GM23248 (cell line): Measurements from ENCODE around the gene RUNX1. TPM values are rescaled to one million over a fixed set of nuclear protein-coding genes. Genes with fewer than 3 reads are reported as not detected.
"Not testable (repeated sequence)": the region's sequence is repeated elsewhere in the genome, so short reads cannot be mapped to it uniquely, and the experiment has no call there.

Source experiments
- DNase-seq: peaks from one replicate; pipeline ENCODE4 v3.0.0-alpha.2; 2015
- H2AFZ ChIP-seq: fragments of 200-600 bp; sonication (generic); 2 replicates; pipeline ENCODE4 v1.6.1; 2016; ENCODE audit warnings: antibody characterized with exemption
- H3F3A ChIP-seq: fragments of 200-600 bp; sonication (generic); 2 replicates; pipeline ENCODE4 v1.6.1; 2016; ENCODE audit warnings: mild to moderate bottlenecking, antibody characterized with exemption, mixed run types; ENCODE audit not compliant: insufficient read depth
- H3K27ac ChIP-seq: fragments of 200-600 bp; sonication (generic); 2 replicates; pipeline ENCODE4 v1.5.1; 2016; ENCODE audit warnings: mild to moderate bottlenecking
- H3K27me3 ChIP-seq: fragments of 200-600 bp; sonication (generic); replicated peaks from 2 replicates; pipeline ENCODE4 v1.6.1; 2016; ENCODE audit warnings: mild to moderate bottlenecking; ENCODE audit not compliant: insufficient read depth
- H3K36me3 ChIP-seq: fragments of 200-600 bp; sonication (generic); 2 replicates; pipeline ENCODE4 v1.6.1; 2016; ENCODE audit warnings: low read depth, mild to moderate bottlenecking
- H3K4me1 ChIP-seq: fragments of 200-600 bp; sonication (generic); 2 replicates; pipeline ENCODE4 v1.6.1; 2016; ENCODE audit warnings: mild to moderate bottlenecking; ENCODE audit not compliant: insufficient read depth
- H3K4me2 ChIP-seq: fragments of 200-600 bp; sonication (generic); one replicate; pipeline ENCODE4 v1.6.1; 2016; ENCODE audit warnings: mild to moderate bottlenecking; ENCODE audit not compliant: unreplicated experiment
- H3K4me3 ChIP-seq: fragments of 200-600 bp; sonication (generic); 2 replicates; pipeline ENCODE4 v1.5.1; 2016; ENCODE audit warnings: mild to moderate bottlenecking
- H3K79me2 ChIP-seq: fragments of 200-600 bp; sonication (generic); 2 replicates; pipeline ENCODE4 v1.6.1; 2016; ENCODE audit warnings: mild to moderate bottlenecking; ENCODE audit not compliant: insufficient read depth
- H3K9ac ChIP-seq: fragments of 200-600 bp; sonication (generic); 2 replicates; pipeline ENCODE4 v1.6.1; 2016; ENCODE audit warnings: mild to moderate bottlenecking
- H3K9me2 ChIP-seq: fragments of 200-600 bp; sonication (generic); 2 replicates; pipeline ENCODE4 v1.6.1; 2016; ENCODE audit warnings: mixed run types, mild to moderate bottlenecking, moderate library complexity; ENCODE audit not compliant: insufficient read depth
- H3K9me3 ChIP-seq: fragments of 200-600 bp; sonication (generic); one replicate; pipeline ENCODE4 v1.6.1; 2017; ENCODE audit warnings: low read depth
- H4K20me1 ChIP-seq: fragments of 200-600 bp; sonication (generic); 2 replicates; pipeline ENCODE4 v1.6.0; 2016; ENCODE audit not compliant: insufficient read depth
- EZH2 ChIP-seq: fragments of 200-600 bp; sonication (generic); IDR thresholded peaks from 2 replicates; pipeline ENCODE4 v1.6.1; 2018; ENCODE audit warnings: antibody characterized with exemption, mild to moderate bottlenecking; ENCODE audit not compliant: insufficient read depth, poor library complexity, severe bottlenecking
- EZH2phosphoT487 ChIP-seq: fragments of 200-600 bp; sonication (generic); IDR thresholded peaks from 2 replicates; pipeline ENCODE4 v1.6.1; 2018; ENCODE audit warnings: antibody characterized with exemption, moderate library complexity, mild to moderate bottlenecking, low read depth; ENCODE audit not compliant: insufficient read depth
- WGBS, 2 experiments: methylation state at CpG; one replicate each; pipeline ENCODE4 v1.1.6; 2015 to 2017; ENCODE audit warnings: low lambda C conversion rate in 2 of 2, low coverage in 1 of 2; ENCODE audit errors: missing lambda C conversion rate in 2 of 2; 5-methylcytosine and 5-hydroxymethylcytosine counted together
- in situ Hi-C: fragments of 300-500 bp; cut with MboI; formaldehyde crosslinking; loops from 2 replicates; pipeline ENCODE4 v1.15.0; 2020
- polyA plus RNA-seq: library from polyadenylated mRNA; unstranded; fragments of >200 nt; fragmentation: Nextera tagmentation; extraction: Ambion mirVana; gene quantifications from 2 replicates; pipeline ENCODE4 v1.2.1, GENCODE V29; 2016
- total RNA-seq: library from RNA; depleted of rRNA; stranded (reverse); fragments of >200 nt; shearing (Covaris generic); gene quantifications from 2 replicates; pipeline ENCODE4 v1.2.3, GENCODE V29; 2014

The RUNX1 gene
- total and polyA plus RNA-seq, 2 experiments from 2014 or later: 21.3 to 32.6 TPM

DNA sequence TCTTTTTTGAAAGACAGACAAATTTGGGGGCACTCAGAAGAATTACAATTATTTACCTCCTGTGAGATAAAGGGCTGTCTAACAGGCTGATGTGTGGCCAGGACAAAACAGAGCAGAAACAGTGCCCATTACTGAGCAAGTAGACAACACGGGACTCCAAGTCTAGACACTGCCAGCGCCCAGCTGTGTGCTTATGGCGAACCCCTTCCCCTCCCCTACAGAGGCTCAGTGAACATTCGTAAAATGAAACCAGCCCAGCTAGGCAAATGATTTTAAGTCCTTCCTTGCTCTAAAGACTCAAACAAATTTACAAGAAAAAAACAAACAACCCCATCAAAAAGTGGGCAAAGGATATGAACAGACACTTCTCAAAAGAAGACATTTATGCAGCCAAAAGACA, 91.1 kb downstream of the RUNX1 start:
- no peak overlapping the region for H2AFZ ChIP-seq
- in situ Hi-C loops: no loop called here
- H4K20me1 ChIP-seq: no peaks in the 10 kb centered on the region
- no peak overlapping the region for H3K4me3 ChIP-seq
- no peaks in the 10 kb centered on the region for H3K36me3 ChIP-seq
- no peaks in the 10 kb centered on the region for H3K79me2 ChIP-seq
- H3K27ac ChIP-seq: no peak overlapping the region
- no peaks in the 10 kb centered on the region for H3K9me3 ChIP-seq
- no peak for DNase-seq
- H3K9me2 ChIP-seq: no peaks in the 10 kb centered on the region
- no peaks in the 10 kb centered on the region for H3K4me1 ChIP-seq
- no peaks in the 10 kb centered on the region for H3F3A ChIP-seq
- H3K9ac ChIP-seq: no peak overlapping the region
- no peaks in the 10 kb centered on the region for H3K27me3 ChIP-seq
- H3K4me2 ChIP-seq: no peak overlapping the region
- 94 to 95% methylated on average over 4 of the region's 4 CpGs for WGBS, 2 experiments
- TF ChIP-seq EZH2: no peak

GRCh38 chr21:34956416-34957316, 92.4 kb downstream of the RUNX1 start:
- Histone ChIP-seq H3K27me3 (no peaks in the 10 kb centered on the region), H3K4me3 (no peak overlapping the region), H3K79me2 (no peaks in the 10 kb centered on the region), H3K9me2 (no peaks in the 10 kb centered on the region), H3F3A (no peaks in the 10 kb centered on the region), H4K20me1 (no peaks in the 10 kb centered on the region), H3K4me2 (no peak overlapping the region), H3K4me1 (no peaks in the 10 kb centered on the region), H3K27ac (no peak overlapping the region), H3K9ac (no peak overlapping the region), H2AFZ (no peak overlapping the region), H3K9me3 (no peaks in the 10 kb centered on the region), H3K36me3 (no peaks in the 10 kb centered on the region)
- WGBS, 2 experiments: 80 to 85% methylated on average over 11 of the region's 11 CpGs
- no peak for DNase-seq
- in situ Hi-C loops: no loop called here
- TF ChIP-seq EZH2 (no peak), EZH2phosphoT487 (no peak)

DNA sequence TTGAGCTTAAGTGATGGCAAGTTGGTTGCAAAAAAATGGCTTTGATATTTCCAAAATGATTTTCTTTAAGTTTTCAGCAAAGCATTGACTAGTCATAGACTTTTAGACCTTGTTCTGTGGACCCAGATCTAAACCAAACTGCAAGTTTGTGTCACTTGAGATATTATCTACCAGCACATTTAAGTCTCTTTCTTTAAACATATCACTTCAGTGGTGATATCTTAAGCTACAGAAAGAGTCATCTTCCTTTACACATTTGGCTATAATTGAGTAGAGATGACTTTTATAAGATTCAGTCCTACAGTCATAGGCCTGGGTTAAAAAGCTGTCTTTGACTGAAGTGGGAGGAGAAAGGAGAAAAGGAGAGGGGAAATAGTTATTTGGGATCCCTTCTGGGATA, 95.2 kb downstream of the RUNX1 start:
- H4K20me1 ChIP-seq: no peaks in the 10 kb centered on the region
- H3K36me3 ChIP-seq: no peaks in the 10 kb centered on the region
- no peaks in the 10 kb centered on the region for H3F3A ChIP-seq
- H3K79me2 ChIP-seq: no peaks in the 10 kb centered on the region
- H3K9ac ChIP-seq: no peak overlapping the region
- H3K4me3 ChIP-seq: no peak overlapping the region
- TF ChIP-seq EZH2 (no peak), EZH2phosphoT487 (no peak)
- H3K27me3 ChIP-seq: no peaks in the 10 kb centered on the region
- no peaks in the 10 kb centered on the region for H3K9me2 ChIP-seq
- no peak overlapping the region for H3K4me2 ChIP-seq
- no peak for DNase-seq
- no peaks in the 10 kb centered on the region for H3K9me3 ChIP-seq
- in situ Hi-C loops: no loop called here
- H3K4me1 ChIP-seq: no peaks in the 10 kb centered on the region
- no peak overlapping the region for H3K27ac ChIP-seq
- no peak overlapping the region for H2AFZ ChIP-seq

GRCh38 chr21:34952701-34953100, 96.4 kb downstream of the RUNX1 start:
- H3F3A ChIP-seq: no peaks in the 10 kb centered on the region
- H3K4me3 ChIP-seq: no peak overlapping the region
- H3K4me2 ChIP-seq: no peak overlapping the region
- H3K9me2 ChIP-seq: no peaks in the 10 kb centered on the region
- in situ Hi-C loops: no loop called here
- no peaks in the 10 kb centered on the region for H3K36me3 ChIP-seq
- no peak for TF ChIP-seq EZH2
- TF ChIP-seq EZH2phosphoT487: no peak
- no peaks in the 10 kb centered on the region for H3K4me1 ChIP-seq
- H4K20me1 ChIP-seq: no peaks in the 10 kb centered on the region
- H3K79me2 ChIP-seq: no peaks in the 10 kb centered on the region
- H3K27me3 ChIP-seq: no peaks in the 10 kb centered on the region
- no peaks in the 10 kb centered on the region for H3K9me3 ChIP-seq
- H2AFZ ChIP-seq: no peak overlapping the region
- no peak overlapping the region for H3K9ac ChIP-seq
- 96 to 100% methylated on average over 1 of the region's 1 CpG for WGBS, 2 experiments
- DNase-seq: no peak
- H3K27ac ChIP-seq: no peak overlapping the region

DNA sequence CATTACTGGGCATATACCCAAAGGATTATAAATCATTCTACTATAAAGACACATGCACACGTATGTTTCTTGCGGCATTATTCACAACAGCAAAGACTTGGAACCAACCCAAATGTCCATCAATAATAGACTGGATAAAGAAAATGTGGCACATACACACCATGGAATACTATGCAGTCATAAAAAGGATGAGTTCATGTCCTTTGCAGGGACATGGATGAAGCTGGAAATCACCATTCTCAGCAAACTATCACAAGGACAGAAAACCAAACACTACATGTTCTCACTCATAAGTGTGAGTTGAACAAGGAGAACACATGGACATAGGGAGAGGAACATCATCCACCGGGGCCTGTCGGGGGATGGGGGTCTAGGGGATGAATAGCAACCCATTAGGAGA, 97.2 kb downstream of the RUNX1 start:
- in situ Hi-C loops, H3F3A ChIP-seq, H3K4me1 ChIP-seq, DNase-seq, H3K4me3 ChIP-seq, H3K4me2 ChIP-seq, H3K27me3 ChIP-seq, H3K9me3 ChIP-seq, H3K36me3 ChIP-seq, H3K79me2 ChIP-seq, H3K9me2 ChIP-seq, H3K27ac ChIP-seq, H4K20me1 ChIP-seq, H3K9ac ChIP-seq, H2AFZ ChIP-seq: not testable (repeated sequence)
- WGBS, 2 experiments: 96 to 98% methylated on average over 4 of the region's 4 CpGs
